Measurements from ENCODE around the gene CD44. TPM values are rescaled to one million over a fixed set of nuclear protein-coding genes. Genes with fewer than 3 reads are reported as not detected.

CD44 gene
- total and polyA plus RNA-seq, 5 donors from 2014 or later = 441 to 1,181 (median 497) TPM

DNA sequence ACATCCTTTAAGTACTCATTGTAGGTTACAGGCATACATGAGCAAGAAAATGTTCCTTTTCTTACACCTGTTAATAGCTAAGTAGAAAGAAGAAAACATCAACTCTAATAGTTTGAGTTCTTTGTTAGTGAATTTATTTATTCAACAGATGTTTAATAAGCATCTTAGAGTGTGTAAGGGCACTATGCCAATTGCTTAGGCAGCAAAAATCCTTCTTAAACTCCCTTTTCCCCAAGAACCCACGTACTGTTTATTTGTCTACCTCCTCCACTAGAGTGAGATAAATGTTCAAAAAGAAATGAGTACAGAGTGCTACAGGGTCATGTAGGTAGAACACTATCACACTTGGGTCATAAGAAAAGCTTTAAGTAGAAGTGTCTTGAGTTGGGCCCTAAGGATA, 131.4 kb downstream of the CD44 start:
- H3K9me3 Mint-ChIP-seq = peaks cover 0 to 1% (median 0%) of the 10 kb centered on the region in 7 donors
- peaks cover 7% of the 10 kb centered on the region for H3K27me3 Mint-ChIP-seq
- DNase-seq (no peak), ATAC-seq (ENCODE audit: low read depth in 2 of 2) (no peak)
- Histone ChIP-seq H3K9me3 (ENCODE audit: control insufficient read depth in 2 of 2, low read length in 2 of 2) (no peaks in the 10 kb centered on the region), H3K36me3 (ENCODE audit: control insufficient read depth, insufficient read depth, low read length) (no peaks in the 10 kb centered on the region), H3K27ac (ENCODE audit: insufficient read depth, low read length, poor library complexity, severe bottlenecking) (no peak overlapping the region), H3K27me3 (ENCODE audit: control insufficient read depth, insufficient read depth, low read length) (no peaks in the 10 kb centered on the region), H3K4me3 (ENCODE audit: low read depth, low read length) (no peak overlapping the region), H3K4me1 (ENCODE audit: control insufficient read depth, insufficient read depth, low read length, poor library complexity, severe bottlenecking) (peaks cover 6% of the 10 kb centered on the region)
- H3K4me1 Mint-ChIP-seq = peaks cover 9 to 35% (median 25%) of the 10 kb centered on the region in 4 donors
- H3K4me3 Mint-ChIP-seq = no peak overlapping the region
- H3K36me3 Mint-ChIP-seq = no peaks in the 10 kb centered on the region
- H3K27ac Mint-ChIP-seq = no peak overlapping the region

DNA sequence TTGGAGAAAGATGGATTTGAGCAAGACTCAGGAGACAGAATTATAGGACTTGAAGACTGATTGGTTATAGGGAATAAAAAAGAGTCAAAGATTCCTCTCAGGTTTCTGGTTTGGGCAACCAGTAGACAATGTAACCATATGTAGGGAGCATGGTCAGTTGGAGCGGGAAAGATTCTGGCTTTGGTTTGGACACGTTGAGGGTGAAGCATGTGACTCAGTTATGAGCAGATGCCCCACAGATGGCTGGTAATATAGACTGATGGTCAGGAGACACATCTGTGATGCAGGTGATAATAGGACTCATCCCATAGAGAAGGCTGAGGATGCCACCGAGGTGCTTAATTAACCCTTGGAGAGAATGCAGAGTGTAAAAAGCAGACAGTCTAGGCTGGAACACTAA, 132.1 kb downstream of the CD44 start:
- DNase-seq (no peak), ATAC-seq (ENCODE audit: low read depth in 2 of 2) (no peak)
- Mint-ChIP-seq H3K4me1 (peaks cover 10 to 40% (median 23%) of the 10 kb centered on the region in 4 donors), H3K4me3 (no peak overlapping the region), H3K36me3 (no peaks in the 10 kb centered on the region), H3K27me3 (peaks cover 7% of the 10 kb centered on the region), H3K27ac (peak overlapping the region in 2 of 3 donors; percentile 5 to 27), H3K9me3 (peaks cover 0 to 1% (median 0%) of the 10 kb centered on the region in 7 donors)
- no peaks in the 10 kb centered on the region for H3K27me3 ChIP-seq (ENCODE audit: control insufficient read depth, insufficient read depth, low read length)
- H3K4me3 ChIP-seq (ENCODE audit: low read depth, low read length) = no peak overlapping the region
- H3K4me1 ChIP-seq (ENCODE audit: control insufficient read depth, insufficient read depth, low read length, poor library complexity, severe bottlenecking) = peaks cover 6% of the 10 kb centered on the region
- H3K9me3 ChIP-seq (ENCODE audit: control insufficient read depth in 2 of 2, low read length in 2 of 2) = no peaks in the 10 kb centered on the region
- no peaks in the 10 kb centered on the region for H3K36me3 ChIP-seq (ENCODE audit: control insufficient read depth, insufficient read depth, low read length)
- H3K27ac ChIP-seq (ENCODE audit: insufficient read depth, low read length, poor library complexity, severe bottlenecking) = no peak overlapping the region

- Histone ChIP-seq H3K27me3 (ENCODE audit: control insufficient read depth, insufficient read depth, low read length) (no peaks in the 10 kb centered on the region), H3K9me3 (ENCODE audit: control insufficient read depth in 2 of 2, low read length in 2 of 2) (no peaks in the 10 kb centered on the region), H3K36me3 (ENCODE audit: control insufficient read depth, insufficient read depth, low read length) (no peaks in the 10 kb centered on the region), H3K4me3 (ENCODE audit: low read depth, low read length) (peak overlapping the region; percentile 13), H3K27ac (ENCODE audit: insufficient read depth, low read length, poor library complexity, severe bottlenecking) (peak overlapping the region; percentile 25), H3K4me1 (ENCODE audit: control insufficient read depth, insufficient read depth, low read length, poor library complexity, severe bottlenecking) (peaks cover 6% of the 10 kb centered on the region)
- H3K36me3 Mint-ChIP-seq = no peaks in the 10 kb centered on the region
- peak; percentile 51 to 63 for ATAC-seq (ENCODE audit: low read depth in 2 of 2)
- peaks cover 14 to 41% (median 21%) of the 10 kb centered on the region in 4 donors for H3K4me1 Mint-ChIP-seq
- H3K4me3 Mint-ChIP-seq = peak overlapping the region in 2 of 4 donors; percentile 5 to 62
- H3K9me3 Mint-ChIP-seq = peaks cover 0 to 1% (median 0%) of the 10 kb centered on the region in 7 donors
- peak overlapping the region; percentile 5 to 92 (median 87) for H3K27ac Mint-ChIP-seq
- H3K27me3 Mint-ChIP-seq = peaks cover 7% of the 10 kb centered on the region
- peak in 1 of 3 donors; percentile 57 for DNase-seq
These were observed 133.5 kb downstream of the CD44 start for GRCh38 chr11:35272391-35272902.

- H3K9me3 ChIP-seq (ENCODE audit: control insufficient read depth in 2 of 2, low read length in 2 of 2) = no peaks in the 10 kb centered on the region
- Mint-ChIP-seq H3K9me3 (peaks cover 0 to 4% (median 0%) of the 10 kb centered on the region in 7 donors), H3K27ac (no peak overlapping the region), H3K4me3 (no peak overlapping the region), H3K27me3 (no peaks in the 10 kb centered on the region), H3K4me1 (peaks cover 14 to 44% (median 21%) of the 10 kb centered on the region in 4 donors), H3K36me3 (no peaks in the 10 kb centered on the region)
- H3K27ac ChIP-seq (ENCODE audit: insufficient read depth, low read length, poor library complexity, severe bottlenecking) = no peak overlapping the region
- H3K36me3 ChIP-seq (ENCODE audit: control insufficient read depth, insufficient read depth, low read length) = no peaks in the 10 kb centered on the region
- no peak overlapping the region for H3K4me3 ChIP-seq (ENCODE audit: low read depth, low read length)
- ATAC-seq (ENCODE audit: low read depth in 2 of 2) (no peak), DNase-seq (no peak)
- no peaks in the 10 kb centered on the region for H3K27me3 ChIP-seq (ENCODE audit: control insufficient read depth, insufficient read depth, low read length)
- H3K4me1 ChIP-seq (ENCODE audit: control insufficient read depth, insufficient read depth, low read length, poor library complexity, severe bottlenecking) = peaks cover 6% of the 10 kb centered on the region
These were observed 136.2 kb downstream of the CD44 start for GRCh38 chr11:35274909-35275785.

- H3K27me3 ChIP-seq (ENCODE audit: control insufficient read depth, insufficient read depth, low read length) = no peaks in the 10 kb centered on the region
- no peak for ATAC-seq (ENCODE audit: low read depth in 2 of 2)
- H3K27ac ChIP-seq (ENCODE audit: insufficient read depth, low read length, poor library complexity, severe bottlenecking) = no peak overlapping the region
- H3K4me1 Mint-ChIP-seq = peaks cover 14 to 44% (median 20%) of the 10 kb centered on the region in 4 donors
- peak overlapping the region; percentile 11 to 61 (median 50) for H3K27ac Mint-ChIP-seq
- no peak overlapping the region for H3K4me3 Mint-ChIP-seq
- peaks cover 6% of the 10 kb centered on the region for H3K4me1 ChIP-seq (ENCODE audit: control insufficient read depth, insufficient read depth, low read length, poor library complexity, severe bottlenecking)
- H3K9me3 ChIP-seq (ENCODE audit: control insufficient read depth in 2 of 2, low read length in 2 of 2) = no peaks in the 10 kb centered on the region
- no peaks in the 10 kb centered on the region for H3K27me3 Mint-ChIP-seq
- no peaks in the 10 kb centered on the region for H3K36me3 ChIP-seq (ENCODE audit: control insufficient read depth, insufficient read depth, low read length)
- H3K4me3 ChIP-seq (ENCODE audit: low read depth, low read length) = no peak overlapping the region
- H3K36me3 Mint-ChIP-seq = no peaks in the 10 kb centered on the region
- H3K9me3 Mint-ChIP-seq = peaks cover 0 to 4% (median 0%) of the 10 kb centered on the region in 7 donors
- DNase-seq = no peak
These were observed 136.8 kb downstream of the CD44 start for GRCh38 chr11:35275786-35276170.

DNA sequence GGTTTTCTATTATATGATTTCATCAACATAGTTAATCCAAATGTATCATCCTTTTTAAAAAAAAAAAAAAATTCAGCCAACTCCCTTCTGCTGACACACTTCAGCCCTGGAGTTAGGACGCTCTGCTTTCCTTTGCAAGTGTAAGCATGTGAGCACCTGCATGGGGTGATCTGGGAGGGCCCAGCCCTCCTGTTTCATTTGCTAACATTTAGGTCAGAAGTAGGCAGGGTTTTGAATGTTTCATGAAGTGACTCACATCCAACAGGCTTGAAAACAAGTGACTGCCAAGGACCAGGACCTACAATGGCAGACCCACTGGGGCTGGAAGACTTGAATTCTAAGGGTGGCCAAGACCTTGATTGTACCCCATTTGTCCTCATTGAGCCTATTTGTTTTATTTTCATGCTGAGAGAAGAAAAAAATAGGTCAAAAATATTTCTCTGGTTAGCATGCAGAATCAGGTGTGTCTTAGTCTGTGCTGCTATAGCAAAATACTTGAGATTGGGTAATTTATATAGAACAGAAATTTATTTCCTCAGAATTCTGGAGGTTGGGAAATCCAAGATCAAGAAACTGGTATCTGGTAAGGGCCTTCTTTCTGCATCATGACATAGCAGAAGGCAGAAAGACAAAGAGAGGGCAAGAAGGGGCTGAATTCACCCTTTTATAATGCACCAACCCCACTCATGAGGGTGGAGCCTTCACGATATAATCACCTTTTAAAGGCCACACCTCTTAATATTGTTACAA, 137.6 kb downstream of the CD44 start:
- Histone ChIP-seq H3K27me3 (ENCODE audit: control insufficient read depth, insufficient read depth, low read length) (no peaks in the 10 kb centered on the region), H3K27ac (ENCODE audit: insufficient read depth, low read length, poor library complexity, severe bottlenecking) (no peak overlapping the region), H3K4me1 (ENCODE audit: control insufficient read depth, insufficient read depth, low read length, poor library complexity, severe bottlenecking) (peaks cover 6% of the 10 kb centered on the region), H3K9me3 (ENCODE audit: control insufficient read depth in 2 of 2, low read length in 2 of 2) (no peaks in the 10 kb centered on the region), H3K4me3 (ENCODE audit: low read depth, low read length) (no peak overlapping the region), H3K36me3 (ENCODE audit: control insufficient read depth, insufficient read depth, low read length) (no peaks in the 10 kb centered on the region)
- H3K4me3 Mint-ChIP-seq = peak overlapping the region in 1 of 4 donors; percentile 21
- peaks cover 0 to 4% (median 0%) of the 10 kb centered on the region in 7 donors for H3K9me3 Mint-ChIP-seq
- no peaks in the 10 kb centered on the region for H3K36me3 Mint-ChIP-seq
- H3K27me3 Mint-ChIP-seq = no peaks in the 10 kb centered on the region
- peak overlapping the region; percentile 36 to 61 (median 50) for H3K27ac Mint-ChIP-seq
- peaks cover 13 to 39% (median 19%) of the 10 kb centered on the region in 4 donors for H3K4me1 Mint-ChIP-seq
- peak in 1 of 3 donors; percentile 41 for DNase-seq
- peak; percentile 52 to 65 for ATAC-seq (ENCODE audit: low read depth in 2 of 2)

DNA sequence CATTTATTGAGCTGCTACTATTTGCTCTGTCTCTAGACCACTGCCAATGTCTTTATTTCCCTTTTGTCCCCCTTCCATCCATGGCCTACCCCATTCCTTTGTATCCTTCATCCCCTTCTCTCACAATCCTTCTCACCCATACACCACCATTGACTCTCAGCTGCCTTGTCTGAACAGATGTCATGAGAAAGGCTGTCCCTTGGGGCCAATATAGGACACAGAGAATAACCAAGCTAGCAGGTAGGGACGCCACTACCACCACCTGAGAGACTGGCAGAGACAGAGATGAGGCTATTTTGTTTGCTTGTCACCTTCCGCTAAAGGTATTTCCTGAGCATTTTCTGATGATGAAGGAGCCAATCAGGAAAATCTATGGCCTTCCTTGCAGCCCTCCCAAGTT, 138.9 kb downstream of the CD44 start:
- H3K9me3 ChIP-seq (ENCODE audit: control insufficient read depth in 2 of 2, low read length in 2 of 2) = no peaks in the 10 kb centered on the region
- no peaks in the 10 kb centered on the region for H3K4me1 ChIP-seq (ENCODE audit: control insufficient read depth, insufficient read depth, low read length, poor library complexity, severe bottlenecking)
- Mint-ChIP-seq H3K9me3 (peaks cover 0 to 4% (median 0%) of the 10 kb centered on the region in 7 donors), H3K4me3 (no peak overlapping the region), H3K4me1 (peaks cover 5 to 29% (median 8%) of the 10 kb centered on the region in 4 donors), H3K27ac (peak overlapping the region in 1 of 3 donors; percentile 24), H3K36me3 (no peaks in the 10 kb centered on the region), H3K27me3 (no peaks in the 10 kb centered on the region)
- no peak overlapping the region for H3K27ac ChIP-seq (ENCODE audit: insufficient read depth, low read length, poor library complexity, severe bottlenecking)
- H3K36me3 ChIP-seq (ENCODE audit: control insufficient read depth, insufficient read depth, low read length) = no peaks in the 10 kb centered on the region
- no peak overlapping the region for H3K4me3 ChIP-seq (ENCODE audit: low read depth, low read length)
- no peaks in the 10 kb centered on the region for H3K27me3 ChIP-seq (ENCODE audit: control insufficient read depth, insufficient read depth, low read length)
- DNase-seq (no peak), ATAC-seq (ENCODE audit: low read depth in 2 of 2) (no peak)

All from CD4-positive, CD25-positive, alpha-beta regulatory T cell (primary cell).